Spleen (tissue), 11 donors: ENCODE data around the gene CACNG7. TPM values are rescaled to one million over a fixed set of nuclear protein-coding genes. Genes with fewer than 3 reads are reported as not detected.

Source experiments
- DNase-seq: peaks from one replicate; pipeline ENCODE4 v3.0.0-alpha.2; 2020
- H3K27ac ChIP-seq, 8 donors: fragments of 200-600 bp; sonication (generic) in 7 of 8; 1 replicate in 4 of 8; 2 replicates in 4 of 8; pipeline versions ENCODE4 v1.5.0 to v1.8.0; 2016 to 2021; ENCODE audit warnings: inconsistent platforms in 4 of 8, mild to moderate bottlenecking in 4 of 8, moderate library complexity in 1 of 8
- H3K27me3 ChIP-seq, 7 donors: fragments of 200-600 bp; sonication (generic) in 6 of 7; replicated peaks in 1 of 7; 1 replicate in 4 of 7; 2 replicates in 3 of 7; pipeline versions ENCODE4 v1.5.0 to v1.8.0; 2016 to 2021; ENCODE audit warnings: inconsistent platforms in 3 of 7, mild to moderate bottlenecking in 1 of 7
- H3K36me3 ChIP-seq, 6 donors: fragments of 200-600 bp; sonication (generic) in 5 of 6; 1 replicate in 4 of 6; 2 replicates in 2 of 6; pipeline versions ENCODE4 v1.5.0 to v1.8.0; 2016 to 2021; ENCODE audit warnings: inconsistent platforms in 2 of 6
- H3K4me1 ChIP-seq, 6 donors: fragments of 200-600 bp; sonication (generic) in 5 of 6; 1 replicate in 3 of 6; 2 replicates in 3 of 6; pipeline versions ENCODE4 v1.5.0 to v1.8.0; 2016 to 2021; ENCODE audit warnings: inconsistent platforms in 3 of 6
- H3K4me3 ChIP-seq, 8 donors: fragments of 200-600 bp; sonication (generic) in 7 of 8; 1 replicate in 4 of 8; 2 replicates in 4 of 8; pipeline versions ENCODE4 v1.5.0 to v1.8.0; 2016 to 2021; ENCODE audit warnings: inconsistent platforms in 4 of 8, mild to moderate bottlenecking in 4 of 8, moderate library complexity in 2 of 8
- H3K9me3 ChIP-seq, 8 donors: fragments of 200-600 bp; sonication (generic) in 7 of 8; 1 replicate in 4 of 8; 2 replicates in 4 of 8; pipeline versions ENCODE4 v1.5.0 to v1.8.0; 2016 to 2021; ENCODE audit warnings: inconsistent platforms in 4 of 8
- CTCF ChIP-seq, 11 experiments: fragments of 200-600 bp in 7 of 11; fragments of 450-650 bp in 4 of 11; sonication (generic) in 4 of 11; IDR thresholded peaks in 8 of 11; conservative IDR thresholded peaks in 3 of 11; 1 replicate in 7 of 11; 2 replicates in 4 of 11; pipeline versions ENCODE4 v1.4.0 to v1.8.0; 2016 to 2021; ENCODE audit warnings: antibody characterized with exemption in 11 of 11, inconsistent platforms in 4 of 11, mild to moderate bottlenecking in 1 of 11
- POLR2A ChIP-seq, 3 donors: fragments of 450-650 bp; IDR thresholded peaks; one replicate each; pipeline ENCODE4 v1.5.1; 2017; ENCODE audit warnings: antibody characterized with exemption in 3 of 3, mild to moderate bottlenecking in 1 of 3
- POLR2AphosphoS5 ChIP-seq, 3 donors: sonication (generic); formaldehyde crosslinking; IDR thresholded peaks; one replicate each; pipeline ENCODE4 v1.5.1; 2017; ENCODE audit warnings: antibody characterized with exemption in 3 of 3
- WGBS, 5 donors: extraction: QIAGEN DNeasy Blood & Tissue Kit in 3 of 5; methylation state at CpG; one replicate each; pipeline versions ENCODE4 v1.1.5 to v1.1.7; 2013 to 2018; 5-methylcytosine and 5-hydroxymethylcytosine counted together
- intact Hi-C: fragments of 100-400 bp; cut with DNase I; formaldehyde crosslinking; loops from one replicate; pipeline ENCODE4 v1.15.0; 2023; ENCODE audit warnings: low total_unique reads
- polyA plus RNA-seq, 3 donors: library from polyadenylated mRNA; stranded (reverse); fragments of 200-250 nt; gene quantifications; one replicate each; pipeline ENCODE4 v1.2.1, GENCODE V29; 2013
- total RNA-seq, 7 donors: library from RNA; depleted of rRNA in 3 of 7; stranded (reverse); fragments of >200 nt in 3 of 7; fragmentation: NEBNext Ultra II Directional in 4 of 7; extraction: Animal tissue kit (Norgen Biotek cat#: 25700) in 4 of 7; gene quantifications; one replicate each; pipeline versions ENCODE4 v1.1.0 to v1.2.1, GENCODE V29; 2016 to 2021
- donor health status: healthy with polysubstance abuse.
- donor health status: DM: no; HTN: no; CAD: no; lungs with moderate emphysema.
- donor health status: DM: no; HTN: no; CAD: no.
- donor health status: Bipolar disorder and iron deficiency.
- donor health status: healthy.
- donor health status: DM: no; HTN: no; CAD: no.
- donor health status: DM: yes; HTN: yes; CAD: no.

CACNG7 gene
- total and polyA plus RNA-seq, 10 donors = not detected

- WGBS, 5 donors = 23 to 43% (median 32%) methylated on average over 7 of the region's 7 CpGs
- TF ChIP-seq POLR2A (IDR thresholded peaks at IDR 0.05) (no peak), CTCF (IDR thresholded peaks at IDR 0.05 in 8 of 11, conservative IDR thresholded peaks at IDR 0.05 in 3 of 11) (no peak), POLR2AphosphoS5 (IDR thresholded peaks at IDR 0.05) (no peak)
- Histone ChIP-seq H3K27me3 (peaks cover 0 to 12% (median 0%) of the 10 kb centered on the region in 7 donors), H3K27ac (peak overlapping the region in 7 of 8 donors; percentile 78 to 96 (median 89)), H3K9me3 (no peaks in the 10 kb centered on the region), H3K4me1 (peaks cover 17 to 98% (median 77%) of the 10 kb centered on the region in 6 donors), H3K4me3 (peak overlapping the region in 2 of 8 donors; percentile 13 to 85), H3K36me3 (peaks cover 2 to 48% (median 20%) of the 10 kb centered on the region in 6 donors)
- no peak for DNase-seq
- intact Hi-C loops = no loop called here
These were observed 37.6 kb upstream of the CACNG7 start for GRCh38 chr19:53871454-53871853.

GRCh38 chr19:53872762-53873161, 36.3 kb upstream of the CACNG7 start:
- peaks cover 9 to 98% (median 72%) of the 10 kb centered on the region in 6 donors for H3K4me1 ChIP-seq
- peaks cover 2 to 49% (median 20%) of the 10 kb centered on the region in 6 donors for H3K36me3 ChIP-seq
- no peak for TF ChIP-seq CTCF (IDR thresholded peaks at IDR 0.05 in 8 of 11, conservative IDR thresholded peaks at IDR 0.05 in 3 of 11)
- no peak for TF ChIP-seq POLR2AphosphoS5 (IDR thresholded peaks at IDR 0.05)
- TF ChIP-seq POLR2A (IDR thresholded peaks at IDR 0.05) = no peak
- intact Hi-C loops = no loop called here
- H3K27ac ChIP-seq = peak overlapping the region in 3 of 8 donors; percentile 95 to 96 (median 95)
- H3K4me3 ChIP-seq = no peak overlapping the region
- WGBS, 5 donors = 82 to 92% (median 83%) methylated on average over 6 of the region's 6 CpGs
- no peaks in the 10 kb centered on the region for H3K9me3 ChIP-seq
- H3K27me3 ChIP-seq = peaks cover 0 to 7% (median 0%) of the 10 kb centered on the region in 7 donors
- DNase-seq = no peak

- 89 to 93% (median 89%) methylated on average over 51 of the region's 51 CpGs for WGBS, 5 donors
- peak overlapping the region in 6 of 8 donors; percentile 38 to 96 (median 66) for H3K27ac ChIP-seq
These were observed 35.1 kb upstream of the CACNG7 start for GRCh38 chr19:53873773-53874605.

More at GRCh38 chr19:53873773-53874605, 35.1 kb upstream of the CACNG7 start:
- Histone ChIP-seq H3K27me3 (peaks cover 0 to 15% (median 4%) of the 10 kb centered on the region in 7 donors), H3K9me3 (no peaks in the 10 kb centered on the region), H3K4me1 (peaks cover 9 to 96% (median 67%) of the 10 kb centered on the region in 6 donors), H3K4me3 (peak overlapping the region in 1 of 8 donors; percentile 4), H3K36me3 (peaks cover 2 to 49% (median 20%) of the 10 kb centered on the region in 6 donors)
- TF ChIP-seq CTCF (IDR thresholded peaks at IDR 0.05 in 8 of 11, conservative IDR thresholded peaks at IDR 0.05 in 3 of 11) (no peak), POLR2AphosphoS5 (IDR thresholded peaks at IDR 0.05) (peak in 1 of 3 donors; percentile 48)
- intact Hi-C loops = no loop called here
- DNase-seq = peak; percentile 80
